ENCODE results near the gene PPP3CB.
A peak's percentile ranks its signal among the peaks of the same experiment; 100 is the strongest.

Gene PPP3CB

DNA sequence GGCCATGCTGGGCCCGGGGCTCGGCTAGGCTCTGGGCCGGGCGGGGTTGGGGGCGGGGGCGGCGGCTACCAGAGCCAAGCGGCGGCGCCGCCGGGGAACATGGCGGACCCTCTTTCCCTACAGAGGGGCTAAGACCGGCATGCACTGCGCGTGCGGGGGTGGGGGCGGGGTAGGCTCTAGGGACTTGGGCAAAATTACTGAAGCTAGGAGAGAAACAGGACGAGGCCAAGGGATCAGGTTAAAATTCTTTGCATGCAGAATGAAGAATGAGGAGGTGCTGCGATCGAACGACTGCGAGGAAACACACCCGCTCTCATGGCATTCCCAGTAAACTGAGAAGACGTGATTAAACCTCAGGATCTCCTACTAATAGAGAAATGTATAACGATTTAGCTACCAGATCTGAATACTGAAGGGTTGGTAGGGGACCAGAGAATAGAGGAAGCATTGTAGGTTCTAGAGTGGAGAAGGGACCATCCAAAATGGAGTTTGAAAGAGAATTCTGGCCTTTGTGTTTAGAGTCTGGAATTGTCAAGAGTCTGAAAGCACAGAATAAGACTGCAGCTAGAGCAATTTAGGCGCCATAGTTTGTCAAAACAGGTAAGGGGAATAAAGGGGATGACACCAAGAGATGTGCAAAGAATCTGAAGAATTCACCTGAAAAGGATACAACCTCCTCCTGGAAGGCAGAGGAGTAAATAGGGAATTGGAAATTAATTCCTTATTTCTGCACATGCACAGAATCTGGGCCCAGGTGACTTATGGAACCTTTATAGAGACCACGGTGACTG lies at the start of gene PPP3CB:
PPP3CB (minus strand) TSS at position 141 of the 791 bp plus-strand sequence; CDS start at position 6, 135 bp downstream.
- peak; percentile 72 for DNase-seq

DNA sequence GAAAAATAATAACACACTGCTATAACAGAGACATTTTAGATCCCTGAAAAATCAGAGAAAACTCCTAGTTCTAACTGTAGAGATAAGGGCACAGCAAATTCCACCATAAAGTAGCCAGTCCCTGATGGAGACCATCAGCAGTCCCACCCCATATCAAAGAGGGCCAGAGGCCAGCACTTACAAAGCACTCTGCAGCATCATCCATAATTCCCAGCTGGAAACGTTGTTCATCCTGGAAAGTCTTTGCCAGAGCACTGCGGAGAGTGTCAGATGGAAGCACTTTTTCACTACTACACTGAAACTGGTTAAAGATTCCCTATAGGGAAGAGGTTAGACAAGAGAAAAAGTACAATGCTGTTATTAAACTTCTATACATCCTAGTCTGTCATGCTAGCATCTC lies 49.5 kb upstream of the PPP3CB start:
- no peak for DNase-seq

DNA sequence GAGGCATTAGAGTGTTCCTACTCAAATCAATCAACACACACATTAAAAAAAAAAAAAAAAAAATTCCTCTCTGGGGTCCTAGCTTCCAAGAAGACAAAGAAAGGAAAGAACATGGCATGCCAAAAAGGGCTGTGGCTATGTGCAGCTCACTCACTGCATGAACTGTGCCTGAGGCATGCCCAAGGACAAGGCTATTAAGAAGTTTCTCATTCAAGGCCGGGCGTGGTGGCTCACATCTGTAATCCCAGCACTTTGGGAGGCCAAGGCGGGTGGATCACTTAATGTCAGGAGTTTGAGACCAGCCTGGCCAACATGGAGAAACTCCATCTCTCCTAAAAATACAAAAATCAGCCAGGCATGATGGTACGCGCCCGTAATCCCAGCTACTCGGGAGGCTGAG lies 41.9 kb upstream of the PPP3CB start:
- no peak for DNase-seq

DNA sequence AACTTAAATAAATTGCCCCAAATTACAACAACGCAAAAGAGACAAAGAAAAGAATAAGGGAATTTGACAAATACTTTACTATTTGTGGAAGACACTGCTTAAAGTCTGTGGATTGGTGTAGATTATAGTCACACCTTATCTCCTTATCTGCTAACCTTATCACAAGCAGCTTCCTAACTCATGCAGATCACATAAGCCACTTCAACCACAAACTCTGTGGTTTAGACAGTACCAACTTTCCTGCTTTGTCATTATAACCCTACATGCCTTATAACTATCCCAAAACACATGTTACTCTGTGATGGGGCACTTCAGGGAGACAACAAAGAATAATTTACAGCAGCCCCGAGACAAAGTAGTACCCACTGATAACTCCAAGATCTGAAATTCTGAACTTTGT lies 41.5 kb upstream of the PPP3CB start:
- DNase-seq: no peak

DNA sequence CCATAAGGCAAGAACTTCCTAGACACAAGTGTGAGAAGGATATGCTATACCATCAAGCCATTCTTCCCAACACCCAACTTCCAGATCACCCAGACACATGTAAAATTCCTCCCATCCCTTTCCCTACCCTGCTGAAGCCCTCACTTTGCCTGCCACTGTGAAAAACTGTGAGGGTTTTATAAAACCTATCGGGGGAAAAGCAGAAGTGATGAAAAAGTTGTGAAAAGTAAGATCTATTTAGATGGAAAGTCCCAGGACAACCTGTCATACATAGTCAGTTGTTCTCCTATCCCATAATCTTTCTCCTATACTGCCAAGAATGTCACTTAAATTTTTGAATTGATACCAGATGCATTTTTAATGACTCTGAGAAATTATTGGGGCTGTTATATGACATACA lies 39.0 kb upstream of the PPP3CB start:
- DNase-seq: no peak

DNA sequence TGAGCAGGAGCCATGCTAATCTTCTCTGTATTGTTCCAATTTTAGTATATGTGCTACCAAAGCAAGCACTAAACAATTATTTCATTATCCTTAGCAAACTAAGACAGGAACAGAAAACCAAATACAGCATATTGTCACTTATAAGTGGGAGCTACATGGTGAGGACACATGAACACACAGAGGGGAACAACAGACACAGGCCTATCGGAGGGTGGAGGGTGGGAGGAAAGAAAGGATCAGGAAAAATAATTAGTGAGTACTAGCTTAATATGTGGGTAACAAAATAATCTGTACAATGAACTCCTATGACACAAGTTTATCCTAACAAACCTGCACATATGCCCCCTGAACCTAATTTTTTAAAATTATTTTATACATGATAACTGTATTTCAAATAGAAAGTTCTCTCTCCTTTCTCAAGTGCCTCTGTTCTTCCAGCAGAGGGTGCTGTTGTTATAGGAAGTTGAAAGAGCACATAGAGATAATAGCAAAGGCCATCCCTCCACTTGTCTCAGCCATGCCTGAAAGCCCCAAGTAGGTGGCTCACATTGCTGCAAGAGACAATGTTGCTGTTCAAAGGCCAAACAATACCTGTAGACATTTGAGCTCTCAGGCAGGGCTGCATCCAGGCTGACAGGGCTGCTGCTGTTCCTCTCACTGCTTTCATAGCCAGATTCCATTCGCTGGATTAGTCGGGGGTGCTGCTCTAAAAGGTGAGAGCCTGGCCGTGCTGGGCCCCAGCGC lies 33.4 kb upstream of the PPP3CB start:
- peak; percentile 29 for DNase-seq

DNA sequence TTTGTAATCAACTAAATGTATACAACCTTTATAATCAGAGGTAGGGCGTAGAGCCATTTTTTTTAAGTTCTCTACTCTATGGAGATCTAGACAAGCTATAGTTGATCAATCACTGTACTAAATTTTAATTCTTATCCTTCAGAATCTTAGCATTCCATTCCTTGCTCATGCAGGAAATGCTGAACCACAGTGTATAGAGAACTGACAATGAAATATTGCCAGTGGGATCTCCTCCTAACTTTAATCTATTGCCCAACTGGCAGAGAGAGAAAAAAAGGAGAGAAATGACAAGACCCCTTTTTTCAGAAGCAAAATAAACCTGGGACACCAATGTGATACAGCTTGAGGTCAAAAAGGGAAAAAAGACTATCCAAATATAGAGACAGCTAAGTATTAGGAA lies 26.4 kb upstream of the PPP3CB start:
- DNase-seq: no peak

DNA sequence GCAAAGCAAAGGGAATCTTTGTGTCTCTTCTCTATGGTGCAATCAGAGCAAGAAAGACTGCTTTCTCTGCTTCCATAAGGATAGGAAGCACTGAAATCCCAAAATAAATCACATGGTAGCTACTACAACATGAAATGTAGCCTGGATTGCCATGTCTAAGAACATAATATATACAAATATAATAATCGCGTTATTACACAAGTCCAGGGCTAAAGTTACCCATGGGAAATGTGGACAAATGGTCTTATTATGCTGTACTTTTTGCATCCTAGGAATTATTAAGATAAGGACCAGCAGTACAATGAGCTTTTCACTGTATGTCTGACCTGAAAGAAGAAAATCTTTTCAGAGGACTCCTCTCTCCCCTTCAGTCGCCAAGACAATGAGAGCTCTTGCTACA lies 23.5 kb upstream of the PPP3CB start:
- DNase-seq: no peak

DNA sequence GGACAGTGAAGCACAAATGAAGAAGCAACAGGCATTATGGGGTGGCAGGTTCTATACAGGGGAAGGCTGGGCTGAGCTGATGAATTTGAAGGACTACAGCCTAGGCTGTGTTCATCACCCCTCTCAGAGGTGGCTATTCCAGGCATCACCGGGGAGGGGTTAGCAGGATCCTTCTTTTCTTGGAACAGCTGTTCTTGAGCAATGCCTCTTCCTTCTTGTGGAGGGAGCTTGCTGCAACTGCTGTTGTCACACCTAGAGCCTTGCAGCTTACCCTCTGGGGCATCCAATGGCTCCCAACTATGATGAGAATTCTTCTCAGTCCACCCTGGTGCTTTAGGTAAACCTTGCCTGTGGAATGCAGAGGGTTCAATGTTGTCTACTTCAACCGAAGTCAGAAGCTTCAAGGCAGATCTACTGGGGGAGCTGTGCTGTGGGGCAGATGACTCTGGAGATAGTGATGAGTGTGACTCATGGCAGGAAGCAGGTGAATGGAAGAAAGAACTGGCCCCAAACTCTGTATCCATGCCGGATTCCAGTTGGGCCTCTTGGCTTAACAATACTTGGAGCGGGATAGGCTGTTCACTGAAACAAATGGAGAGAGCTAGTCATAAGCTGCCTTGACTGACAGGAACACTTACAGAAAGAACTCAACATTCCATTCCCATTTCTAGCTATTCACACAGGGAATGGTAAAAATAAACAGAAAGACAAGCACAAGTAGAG lies 21.5 kb upstream of the PPP3CB start:
- DNase-seq: no peak

DNA sequence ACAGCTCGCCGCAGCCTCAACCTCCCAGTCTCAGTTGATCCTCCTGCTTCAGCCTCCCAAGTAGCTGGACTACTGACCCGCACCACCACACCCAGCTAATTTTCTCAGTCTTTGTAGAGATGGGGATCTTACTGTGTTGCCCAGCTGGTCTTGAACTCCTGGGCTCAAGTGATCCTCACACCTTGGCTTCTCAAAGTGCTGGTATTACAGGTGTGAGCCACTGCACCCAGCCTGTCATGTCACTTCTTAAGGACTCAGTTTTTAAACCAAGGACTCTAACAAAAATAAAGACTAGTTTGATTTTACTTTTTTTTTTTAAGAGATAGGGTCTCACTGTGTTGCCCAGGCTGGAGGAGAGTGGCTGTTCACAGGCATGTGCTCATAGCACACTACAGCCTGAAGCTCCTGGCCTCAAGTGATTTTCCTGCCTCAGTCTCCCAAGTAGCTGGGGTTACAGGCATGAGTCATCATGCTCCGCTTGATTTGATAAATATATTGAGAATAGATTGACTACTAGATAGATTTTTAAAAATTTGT lies 16.5 kb upstream of the PPP3CB start:
- no peak for DNase-seq

DNA sequence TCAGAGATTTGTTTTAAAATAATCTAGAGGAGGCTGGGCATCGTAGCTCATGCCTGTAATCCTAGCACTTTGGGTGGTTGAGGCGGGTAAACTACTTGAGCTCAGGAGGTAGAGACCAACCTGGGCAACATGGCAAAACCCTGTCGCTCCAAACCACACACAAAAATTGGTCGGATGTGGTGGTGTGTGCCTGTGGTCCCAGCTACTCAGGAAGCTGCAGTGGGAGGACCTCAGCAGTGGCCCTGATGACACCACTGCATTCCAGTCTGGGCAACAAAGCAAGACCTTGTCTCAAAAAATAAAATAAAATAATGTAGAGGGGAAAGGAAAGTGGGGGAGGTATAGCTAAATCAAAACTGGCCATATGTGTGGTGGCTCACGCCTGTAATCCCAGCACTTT lies 13.9 kb upstream of the PPP3CB start:
- no peak for DNase-seq

DNA sequence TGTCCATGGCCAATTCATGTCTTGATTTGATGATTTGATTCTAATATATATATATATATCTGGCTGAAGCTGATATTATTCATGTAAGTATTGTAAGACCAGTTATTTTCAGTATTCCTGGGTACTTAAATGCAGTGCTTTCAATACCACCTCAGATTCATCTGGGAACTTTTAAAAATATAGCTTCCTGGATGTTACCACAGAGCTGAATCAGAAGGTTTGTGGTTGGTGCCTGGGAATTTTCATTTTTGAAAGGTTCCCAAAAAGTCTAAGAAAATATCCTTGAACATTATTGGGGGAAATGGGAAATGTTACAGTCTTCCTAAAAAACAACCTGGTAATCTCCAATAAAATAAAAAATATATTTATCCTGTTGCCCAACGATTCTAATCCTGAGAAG lies 10.7 kb upstream of the PPP3CB start:
- DNase-seq: no peak

DNA sequence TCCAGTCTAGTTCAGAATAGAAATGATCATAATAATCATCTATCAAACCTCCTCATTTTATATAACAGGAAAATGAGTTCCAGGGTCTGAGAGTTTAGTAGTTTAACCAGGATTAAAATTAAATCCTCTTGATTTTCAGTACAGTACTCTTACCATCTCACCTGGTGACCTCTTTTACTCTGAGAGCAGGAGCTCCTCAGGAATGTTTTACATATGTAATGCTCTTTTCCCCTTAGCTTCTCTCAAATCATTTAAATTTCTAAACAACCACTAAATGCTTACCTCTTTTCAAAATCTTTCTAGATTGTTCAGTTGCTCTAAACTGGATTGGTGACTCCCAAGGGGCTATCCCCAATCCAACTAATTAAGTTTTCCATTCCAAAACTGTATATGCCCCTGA lies 10.2 kb upstream of the PPP3CB start:
- DNase-seq: no peak

DNA sequence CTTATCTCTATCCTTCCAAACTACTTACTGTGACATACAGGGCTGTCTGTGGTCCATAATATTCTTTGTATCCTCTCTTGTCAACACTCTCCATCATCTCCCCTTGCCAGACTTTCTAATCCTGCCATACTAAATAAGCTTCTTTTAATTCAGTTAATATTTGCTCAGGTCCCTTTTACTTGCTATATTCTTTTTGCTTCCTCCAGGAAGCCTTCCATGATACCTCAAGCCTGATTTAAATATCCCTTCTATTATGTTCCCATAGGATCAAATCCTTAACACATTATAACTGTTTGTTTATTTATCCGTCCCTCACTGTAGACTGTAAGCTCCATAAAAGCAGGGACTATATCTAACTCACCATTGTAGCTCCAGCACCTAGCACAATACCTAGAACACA lies 7.2 kb upstream of the PPP3CB start:
- DNase-seq: no peak

DNA sequence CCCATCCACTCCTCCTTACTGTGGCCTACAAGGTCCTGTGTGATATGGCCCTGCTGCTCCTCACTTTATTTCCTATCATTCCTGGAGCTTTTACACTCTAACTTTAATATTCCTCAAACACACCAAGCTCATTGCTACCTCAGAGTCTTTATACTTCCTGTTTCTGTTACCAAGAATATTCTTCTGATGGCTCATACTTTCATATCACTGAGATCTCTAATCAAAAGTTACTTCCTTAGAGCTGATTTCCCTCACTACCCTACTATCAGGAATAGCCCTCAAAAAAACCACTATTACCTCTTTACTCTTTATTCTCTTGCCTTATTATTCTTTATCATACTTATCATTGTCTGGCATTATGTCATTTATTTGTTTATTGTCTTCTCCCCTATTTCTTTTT lies 5.8 kb upstream of the PPP3CB start:
- DNase-seq: no peak

DNA sequence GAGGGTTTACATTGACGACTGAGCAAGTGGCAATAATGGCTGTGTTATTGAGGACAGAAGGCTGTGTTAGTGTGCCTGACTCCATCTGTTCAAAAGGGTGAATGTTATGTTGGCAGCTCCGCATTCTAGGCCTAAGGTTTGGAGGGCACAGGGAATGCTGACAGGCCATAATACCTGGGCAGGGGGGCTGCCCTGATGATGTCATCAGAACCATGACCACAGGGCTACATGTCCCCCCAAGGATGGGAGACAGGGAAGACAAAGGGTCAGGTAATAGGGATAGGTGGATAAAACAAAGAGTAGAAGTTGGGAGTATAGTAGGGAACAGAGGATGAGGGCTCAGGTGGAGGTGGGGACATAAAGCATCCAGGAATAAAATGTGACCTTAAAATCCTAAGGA lies 1.8 kb upstream of the PPP3CB start:
- DNase-seq: no peak

DNA sequence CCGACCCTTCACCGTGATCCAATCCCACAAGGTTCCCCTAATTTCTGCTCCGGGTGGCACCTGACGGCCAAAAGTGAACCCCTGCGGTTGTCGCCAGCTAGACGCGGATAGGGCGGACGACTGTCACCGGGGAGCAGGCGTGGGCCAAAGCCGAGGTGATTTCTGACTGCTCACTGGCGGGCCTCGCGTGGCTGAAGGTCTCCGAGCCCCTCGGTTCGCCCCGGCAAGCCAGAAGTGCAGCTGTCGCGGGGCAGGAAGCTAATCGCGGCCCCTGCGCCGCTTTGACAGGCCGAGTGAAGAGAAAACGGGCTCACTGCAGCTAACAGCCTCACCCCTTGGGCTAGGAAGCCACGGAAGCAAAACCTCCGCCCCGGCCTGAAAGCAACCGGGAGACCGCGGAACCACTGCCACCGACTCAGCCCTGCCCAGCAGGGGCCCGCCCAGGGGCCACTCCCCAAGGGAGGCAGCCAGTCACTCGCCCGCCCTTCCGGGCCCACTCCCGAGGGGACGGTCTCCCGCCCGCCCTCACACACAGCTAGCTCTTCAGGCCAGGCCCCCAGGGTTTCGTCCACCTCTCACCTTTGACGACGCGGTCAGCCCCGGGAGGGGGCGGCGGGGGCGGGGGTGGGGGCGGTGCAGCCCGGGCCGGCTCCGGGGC lies 469 bp downstream of the PPP3CB start:
- DNase-seq: peak; percentile 74

DNA sequence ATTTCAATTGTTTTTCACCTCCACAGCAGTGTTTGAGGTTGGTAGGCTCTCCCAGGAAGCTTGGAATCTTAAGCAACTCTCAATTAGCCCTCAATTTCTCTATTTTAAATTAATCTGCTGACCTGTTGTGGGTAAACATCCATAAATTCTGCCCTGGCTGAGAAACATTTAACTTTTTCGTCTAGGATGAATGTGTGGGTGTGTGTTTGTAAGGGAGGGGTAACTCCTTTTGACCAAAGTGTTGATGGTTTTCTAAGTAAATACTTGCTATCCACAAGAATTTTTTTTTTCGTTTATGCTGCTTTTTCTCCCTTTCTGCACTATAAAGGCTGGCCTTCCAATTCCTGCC lies 973 bp downstream of the PPP3CB start:
- no peak for DNase-seq

DNA sequence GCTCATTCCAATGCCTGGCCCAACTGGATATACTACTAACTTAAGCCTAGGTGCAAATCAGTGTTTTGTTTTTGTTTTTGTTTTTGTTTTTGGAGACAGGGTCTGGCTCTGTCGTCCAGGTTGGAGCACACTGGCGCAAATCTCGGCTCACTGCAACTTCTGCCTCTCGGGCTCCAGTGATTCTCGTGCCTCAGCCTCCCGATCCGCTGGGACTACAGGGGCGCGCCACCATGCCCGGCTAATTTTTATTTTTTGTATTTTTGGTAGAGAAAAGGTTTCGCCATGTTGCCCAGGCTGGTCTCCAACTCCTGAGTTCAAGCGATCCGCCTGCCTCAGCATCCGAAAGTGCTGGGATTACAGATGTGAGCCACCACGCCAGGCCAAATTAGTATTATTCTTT lies 1.6 kb downstream of the PPP3CB start:
- DNase-seq: no peak

DNA sequence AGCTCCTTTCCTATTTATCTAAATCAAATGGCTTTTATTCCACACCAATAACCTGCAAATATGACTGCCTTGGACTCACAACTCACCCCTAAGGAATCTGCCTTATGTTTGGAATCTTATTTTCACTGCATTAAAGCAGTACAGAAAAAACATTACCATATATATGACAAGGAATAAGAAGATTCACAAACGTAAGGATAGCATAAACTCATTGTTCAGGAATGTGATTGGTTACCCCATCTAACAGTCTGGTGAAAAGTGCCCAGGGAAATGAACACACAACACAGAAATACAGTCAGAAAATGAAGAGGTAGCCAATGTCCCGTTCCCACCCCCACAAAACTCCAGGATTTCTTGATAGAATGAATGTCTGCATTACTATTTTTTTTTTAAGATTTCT lies 2.0 kb downstream of the PPP3CB start:
- peak; percentile 25 for DNase-seq

DNA sequence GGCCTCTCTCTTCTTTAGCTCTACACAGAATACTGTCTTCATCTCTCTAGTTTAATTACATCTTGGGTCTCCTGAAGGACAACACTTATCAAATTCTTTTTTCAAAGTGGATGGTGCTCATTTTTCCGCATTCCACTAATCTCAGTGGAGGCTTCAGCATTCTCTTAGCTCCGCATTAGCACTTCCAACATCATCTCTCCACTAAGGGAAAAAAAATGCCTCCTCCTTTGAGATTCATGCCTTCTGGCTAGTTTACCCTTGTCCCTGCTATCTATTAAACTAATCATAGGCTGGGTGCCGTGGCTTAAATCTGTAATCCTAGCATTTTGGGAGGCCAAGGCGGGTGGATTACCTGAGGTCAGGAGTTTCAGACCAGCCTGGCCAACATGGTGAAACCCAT lies 9.2 kb downstream of the PPP3CB start:
- no peak for DNase-seq

DNA sequence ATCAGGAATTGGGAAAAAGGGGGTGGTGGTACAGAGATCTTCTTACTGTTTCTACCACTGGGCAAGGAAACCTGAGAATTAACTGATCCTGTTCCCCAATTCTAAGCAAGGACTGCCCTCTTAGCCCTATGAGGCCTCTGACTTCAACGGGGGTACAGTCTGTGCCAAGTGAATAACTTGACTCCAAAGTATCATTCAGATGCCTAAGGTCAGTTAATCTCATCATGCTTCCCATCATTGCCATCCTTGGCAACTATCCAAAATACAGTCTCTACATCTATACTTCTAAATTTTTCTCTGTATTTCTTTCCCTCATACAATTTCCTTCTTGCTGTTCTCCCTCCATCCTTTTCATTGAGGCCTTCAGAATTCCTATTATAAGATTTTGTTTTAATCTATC lies 10.5 kb downstream of the PPP3CB start:
- DNase-seq: no peak

DNA sequence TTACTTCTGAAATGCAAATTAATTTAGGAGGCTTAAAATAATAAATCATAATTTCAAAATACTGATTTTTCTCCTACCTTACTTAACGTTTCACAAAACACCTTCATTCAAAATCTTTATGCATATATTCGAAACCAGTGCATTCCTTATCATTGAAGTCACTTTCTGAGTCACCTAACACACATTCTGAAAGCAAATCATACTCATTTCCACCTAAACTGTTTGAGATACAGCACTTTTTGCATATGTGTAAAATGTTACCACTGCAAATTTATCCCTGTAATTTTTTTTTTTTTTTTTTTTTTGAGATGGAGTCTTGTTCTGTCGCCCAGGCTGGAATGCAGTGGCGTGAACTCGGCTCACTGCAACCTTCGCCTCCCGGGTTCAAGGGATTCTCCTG lies 15.7 kb downstream of the PPP3CB start:
- no peak for DNase-seq
